ENCODE results near the gene BBOF1.

DNA sequence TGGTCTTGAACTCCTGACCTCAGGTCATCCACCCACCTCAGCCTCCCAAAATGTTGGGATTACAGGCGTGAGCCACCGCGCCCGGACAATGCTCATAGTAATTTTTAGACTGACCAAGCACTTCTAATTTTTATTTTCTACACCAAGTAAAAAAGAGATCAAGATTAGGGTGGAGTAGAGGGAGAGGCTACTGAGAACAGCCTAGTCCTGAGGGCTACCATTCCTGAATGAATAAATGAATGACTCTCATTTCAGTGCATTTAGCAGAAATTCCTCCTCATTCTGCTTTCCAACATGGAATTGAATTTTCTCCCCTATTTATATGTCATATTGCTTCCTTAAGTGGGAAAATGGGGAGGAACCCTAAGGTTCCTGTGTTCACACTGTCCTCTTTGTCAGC lies 26.4 kb downstream of the BBOF1 start:
- TF ChIP-seq, protein P1, sequence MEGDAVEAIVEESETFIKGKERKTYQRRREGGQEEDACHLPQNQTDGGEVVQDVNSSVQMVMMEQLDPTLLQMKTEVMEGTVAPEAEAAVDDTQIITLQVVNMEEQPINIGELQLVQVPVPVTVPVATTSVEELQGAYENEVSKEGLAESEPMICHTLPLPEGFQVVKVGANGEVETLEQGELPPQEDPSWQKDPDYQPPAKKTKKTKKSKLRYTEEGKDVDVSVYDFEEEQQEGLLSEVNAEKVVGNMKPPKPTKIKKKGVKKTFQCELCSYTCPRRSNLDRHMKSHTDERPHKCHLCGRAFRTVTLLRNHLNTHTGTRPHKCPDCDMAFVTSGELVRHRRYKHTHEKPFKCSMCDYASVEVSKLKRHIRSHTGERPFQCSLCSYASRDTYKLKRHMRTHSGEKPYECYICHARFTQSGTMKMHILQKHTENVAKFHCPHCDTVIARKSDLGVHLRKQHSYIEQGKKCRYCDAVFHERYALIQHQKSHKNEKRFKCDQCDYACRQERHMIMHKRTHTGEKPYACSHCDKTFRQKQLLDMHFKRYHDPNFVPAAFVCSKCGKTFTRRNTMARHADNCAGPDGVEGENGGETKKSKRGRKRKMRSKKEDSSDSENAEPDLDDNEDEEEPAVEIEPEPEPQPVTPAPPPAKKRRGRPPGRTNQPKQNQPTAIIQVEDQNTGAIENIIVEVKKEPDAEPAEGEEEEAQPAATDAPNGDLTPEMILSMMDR (IDR thresholded peaks at IDR 0.05; ENCODE audit: borderline replicate concordance, extremely low read depth, low read length, poor library complexity, severe bottlenecking): no peak
- no peak for TF ChIP-seq EZH2 (IDR thresholded peaks at IDR 0.05; ENCODE audit: borderline replicate concordance, low read depth, low read length, severe bottlenecking)
